NCI-H1436 treated with DMSO at 0.1 percent for 48 hours (cell line): ENCODE data around the gene TTLL6.
"Not testable (repeated sequence)": the region's sequence is repeated elsewhere in the genome, so short reads cannot be mapped to it uniquely, and the experiment has no call there.

ENCODE experiments used
- DNase-seq: peaks from one replicate; lab custom pipeline; 2025; lab: John Stamatoyannopoulos, UW

The TTLL6 gene

GRCh38 chr17:48816774-48817590 is at the start of gene TTLL6:
Gene TTLL6 (minus strand): TSS chr17:48817229. CDS start chr17:48817072, 157 bp downstream.
- DNase-seq = peak; percentile 97

DNA sequence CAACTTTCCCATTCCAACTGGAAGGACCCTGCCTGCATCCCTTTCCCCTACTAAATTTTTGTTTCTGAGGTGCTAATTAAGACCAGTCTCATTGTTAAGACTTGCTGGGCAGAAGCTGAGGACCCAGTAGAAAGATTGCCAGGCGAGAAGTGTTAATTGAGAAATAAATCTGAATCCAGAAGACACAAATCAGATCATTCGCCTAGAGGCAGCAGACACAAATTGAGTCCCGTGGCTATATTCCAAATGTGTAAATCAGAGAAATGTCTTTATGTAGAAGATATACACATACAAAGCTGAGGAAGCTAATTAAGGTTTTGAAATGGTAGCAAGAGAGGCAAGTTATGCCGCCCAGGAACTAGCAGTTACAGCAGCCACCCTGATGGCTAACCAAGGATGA is 43.4 kb upstream of the TTLL6 start:
- DNase-seq = no peak

DNA sequence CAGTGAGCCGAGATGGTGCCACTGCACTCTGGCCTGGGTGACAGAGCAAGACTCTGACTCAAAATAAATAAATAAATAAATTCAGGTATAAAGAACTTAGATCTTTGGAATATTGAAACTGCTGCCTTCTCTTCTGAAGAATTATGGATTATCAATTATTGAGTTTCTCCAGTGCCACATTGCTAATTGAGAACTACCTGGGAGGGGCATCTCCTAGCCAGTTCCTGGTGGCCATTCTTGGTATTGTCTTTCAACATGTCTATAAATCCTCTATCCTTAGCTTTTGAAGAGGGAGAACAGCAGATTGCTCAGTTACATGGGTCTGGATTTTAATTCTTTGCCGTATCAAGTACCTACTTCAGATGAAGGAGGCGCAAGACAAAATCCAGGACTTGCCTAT is 43.0 kb upstream of the TTLL6 start:
- no peak for DNase-seq

DNA sequence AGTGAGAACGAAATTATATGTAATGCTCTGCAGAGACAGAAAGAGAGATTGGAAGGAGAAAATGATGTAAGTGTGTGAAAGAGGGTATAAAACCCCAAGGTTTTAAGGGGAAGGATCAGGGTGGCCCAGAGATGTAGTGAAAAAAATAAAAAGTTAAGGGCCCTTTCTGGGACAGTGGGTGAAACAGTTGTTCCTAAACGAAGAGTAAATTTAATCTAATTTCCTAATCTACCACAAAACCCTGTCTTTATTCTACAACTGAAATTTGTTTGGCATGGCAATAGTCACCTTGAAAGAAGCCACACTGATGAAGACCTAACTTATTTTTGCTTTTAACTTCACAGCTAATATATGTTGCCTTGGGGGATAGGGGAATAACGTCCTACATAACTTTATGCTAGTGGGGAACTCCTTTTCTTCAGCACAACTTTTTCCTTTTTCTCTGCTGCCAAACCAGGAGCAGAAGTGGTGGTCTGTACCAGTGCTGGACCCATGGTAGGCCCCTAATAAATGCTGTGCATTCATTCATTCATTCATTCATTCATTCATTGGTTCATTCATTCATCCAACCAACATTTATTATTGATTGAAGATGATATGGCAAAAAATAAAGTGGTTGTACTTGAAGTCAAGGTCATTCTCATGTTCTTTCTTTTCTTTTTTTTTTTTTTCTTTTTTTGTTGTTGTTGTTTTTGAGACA is 39.2 kb upstream of the TTLL6 start:
- DNase-seq = no peak

- no peak for DNase-seq
Observed at GRCh38 chr17:48854774-48855476, 37.9 kb upstream of the TTLL6 start.

- no peak for DNase-seq
Observed at GRCh38 chr17:48850792-48851323, 33.8 kb upstream of the TTLL6 start.

- no peak for DNase-seq
Observed at GRCh38 chr17:48843187-48843900, 26.3 kb upstream of the TTLL6 start.

DNA sequence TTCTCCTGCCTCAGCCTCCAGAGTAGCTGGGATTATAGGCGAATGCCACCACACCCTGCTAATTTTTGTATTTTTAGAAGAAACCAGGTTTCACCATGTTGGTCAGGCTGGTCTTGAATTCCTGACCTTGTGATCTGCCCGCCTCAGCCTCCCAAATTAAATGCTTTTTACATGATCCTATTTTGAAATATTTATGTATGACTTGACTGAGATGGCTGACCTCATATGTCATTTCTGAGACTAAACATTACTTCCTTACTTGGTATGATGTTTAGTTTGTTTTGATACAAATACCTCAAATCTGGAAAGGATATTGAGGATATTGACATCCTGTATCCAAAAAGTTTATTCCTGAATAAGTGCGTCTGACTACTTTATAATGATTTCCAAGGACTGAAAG is 25.7 kb upstream of the TTLL6 start:
- no peak for DNase-seq

DNA sequence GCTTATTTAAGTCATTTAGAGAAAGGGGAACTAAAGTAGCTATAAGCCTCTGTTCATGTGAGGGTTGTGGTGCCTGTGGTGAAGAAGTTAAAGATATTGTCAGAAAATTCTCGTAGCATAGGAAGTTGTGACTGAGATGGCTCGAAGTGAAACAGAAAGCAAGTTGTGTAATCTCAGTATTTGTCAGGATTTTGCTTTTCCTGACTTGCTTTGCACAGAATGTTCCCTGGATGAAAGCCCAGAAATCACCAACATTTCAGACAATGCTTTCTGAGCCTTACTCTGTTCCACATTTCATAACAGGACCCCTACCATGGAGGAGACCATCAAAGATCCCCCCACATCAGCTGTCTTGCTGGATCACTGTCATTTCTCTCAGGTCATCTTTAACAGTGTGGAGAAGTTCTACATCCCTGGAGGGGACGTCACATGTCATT is 24.4 kb upstream of the TTLL6 start:
- DNase-seq = no peak

DNA sequence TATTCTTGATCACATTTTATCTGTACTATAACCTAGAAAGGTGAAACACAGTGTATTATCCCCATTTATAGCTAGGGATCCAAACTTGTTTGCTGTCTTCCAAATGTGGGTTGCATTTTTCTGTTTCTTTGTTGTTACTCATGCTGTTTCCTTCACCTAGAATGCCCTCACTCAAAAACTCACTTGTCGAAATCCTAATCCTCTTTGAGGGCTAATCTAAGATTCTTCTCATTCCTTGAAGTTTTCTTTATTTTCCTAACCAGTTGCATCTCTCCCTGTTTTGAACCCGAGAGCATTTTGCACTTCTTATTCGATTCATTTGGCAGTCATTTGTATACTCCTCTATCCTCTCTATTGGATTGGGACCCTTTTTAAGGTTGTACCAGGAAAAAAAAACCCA is 23.4 kb upstream of the TTLL6 start:
- DNase-seq = no peak

DNA sequence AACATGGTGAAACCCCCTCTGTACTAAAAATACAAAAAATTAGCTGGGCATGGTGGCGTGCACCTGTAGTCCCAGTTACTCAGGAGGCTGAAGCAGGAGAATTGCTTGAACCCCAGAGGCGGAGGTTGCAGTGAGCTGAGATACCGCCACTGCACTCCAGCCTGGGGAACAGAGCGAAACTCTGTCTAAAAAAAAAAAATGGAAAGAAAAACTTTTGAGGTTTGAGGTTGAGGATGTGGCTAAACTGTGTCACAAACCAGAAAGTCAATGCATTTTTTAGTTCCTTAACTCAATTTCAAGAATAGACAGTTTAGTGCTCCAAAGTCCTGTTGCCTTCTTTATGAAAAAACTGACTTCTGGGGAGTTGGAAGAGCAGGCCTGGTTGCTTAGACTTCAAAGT is 20.4 kb upstream of the TTLL6 start:
- DNase-seq = not testable (repeated sequence)

GRCh38 chr17:48835971-48836370 is 18.9 kb upstream of the TTLL6 start:
- no peak for DNase-seq

GRCh38 chr17:48834973-48835372 is 17.9 kb upstream of the TTLL6 start:
- DNase-seq = no peak

GRCh38 chr17:48831549-48831883 is 14.5 kb upstream of the TTLL6 start:
- no peak for DNase-seq

GRCh38 chr17:48830840-48831548 is 14.0 kb upstream of the TTLL6 start, which contains the start of gene CALCOCO2:
Gene CALCOCO2 (plus strand): TSS chr17:48831035. CDS start chr17:48841708, 10,673 bp downstream.
- peak; percentile 77 for DNase-seq

DNA sequence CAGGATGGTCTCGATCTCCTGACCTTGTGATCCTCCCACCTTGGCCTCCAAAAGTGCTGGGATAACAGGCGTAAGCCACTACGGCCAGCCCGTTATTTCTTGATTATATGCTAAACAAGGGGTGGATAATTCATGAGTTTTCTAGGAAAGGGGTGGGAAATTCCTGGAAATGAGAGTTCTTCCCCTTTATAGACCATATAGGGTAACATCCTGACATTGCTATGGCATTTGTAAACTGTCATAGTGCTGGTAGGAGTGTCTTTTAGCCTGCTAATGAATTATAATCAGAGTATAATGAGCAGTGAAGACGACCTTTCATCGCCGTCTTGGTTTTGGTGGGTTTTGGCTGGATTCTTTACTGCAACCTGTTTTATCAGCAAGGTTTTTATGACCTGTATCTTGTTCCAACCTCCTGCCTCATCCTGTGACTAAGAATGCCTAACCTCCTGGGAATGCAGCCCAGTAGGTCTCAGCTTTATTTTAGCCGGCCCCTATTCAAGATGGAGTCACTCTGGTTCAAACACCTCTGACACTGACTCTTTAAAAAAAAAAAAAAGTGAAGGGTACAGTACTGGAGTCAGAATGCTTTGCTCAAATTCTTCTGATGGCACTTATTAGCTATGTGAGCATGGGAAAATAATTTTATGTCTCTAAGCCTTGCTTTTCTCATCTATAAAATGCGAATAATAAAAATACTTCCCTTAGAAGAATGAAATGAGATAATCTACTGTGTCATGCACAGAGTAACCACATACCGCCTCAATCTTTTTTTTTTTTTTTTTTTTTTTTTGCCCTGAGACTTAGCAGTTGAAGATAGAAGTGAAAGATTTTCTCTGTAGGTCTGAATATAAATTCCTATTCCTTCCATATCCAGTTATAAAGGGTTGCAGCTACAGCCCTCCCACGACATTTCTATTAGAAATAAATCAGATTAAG is 8.7 kb upstream of the TTLL6 start:
- DNase-seq = no peak

DNA sequence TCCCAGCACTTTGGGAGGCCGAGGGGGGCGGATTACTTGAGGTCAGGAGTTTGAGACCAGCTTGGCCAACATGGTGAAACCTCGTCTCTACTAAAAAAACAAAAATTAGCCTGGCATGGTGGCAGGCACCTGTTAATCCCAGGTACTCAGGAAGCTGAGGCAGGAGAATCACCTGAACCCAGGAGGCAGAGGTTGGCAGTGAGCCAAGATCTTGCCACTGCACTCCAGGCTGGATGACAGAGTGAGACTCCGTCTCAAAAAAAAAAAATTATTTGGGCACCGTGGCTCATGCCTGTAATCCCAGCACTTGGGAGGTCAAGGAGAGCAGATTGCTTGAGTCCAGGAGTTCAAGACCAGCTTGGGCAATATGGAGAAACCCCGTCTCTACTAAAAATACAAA is 3.9 kb upstream of the TTLL6 start:
- DNase-seq = not testable (repeated sequence)

DNA sequence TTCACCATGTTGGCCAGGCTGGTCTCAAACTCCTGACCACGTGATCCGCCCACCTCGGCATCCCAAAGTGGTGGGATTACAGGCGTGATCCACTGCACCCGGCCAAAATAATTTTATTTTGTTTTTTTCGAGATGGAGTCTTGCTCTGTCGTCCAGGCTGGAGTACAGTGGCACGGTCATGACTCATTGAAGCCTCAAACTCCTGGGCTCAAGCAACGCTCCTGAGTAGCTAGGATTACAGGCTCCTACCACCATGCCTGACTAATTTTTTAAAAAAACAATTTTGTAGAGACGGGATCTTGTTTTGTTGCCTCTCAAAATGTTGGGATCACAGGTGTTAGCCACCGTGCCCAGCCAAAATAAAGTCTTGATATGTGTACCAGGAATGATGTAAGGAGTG is 2.4 kb upstream of the TTLL6 start:
- DNase-seq = no peak

GRCh38 chr17:48818361-48818841 is 1.4 kb upstream of the TTLL6 start:
- DNase-seq = no peak

- no peak for DNase-seq
Observed at GRCh38 chr17:48816438-48816773, 623 bp downstream of the TTLL6 start.
